ENCODE results near the gene PELI1.

GRCh38 chr2:64142741-64143168 lies 1.5 kb downstream of the PELI1 start:
- no peak for TF ChIP-seq CTCF (conservative IDR thresholded peaks at IDR 0.05 in 1 of 2, IDR thresholded peaks at IDR 0.05 in 1 of 2; ENCODE audit: extremely low read depth in 1 of 2, insufficient read depth in 1 of 2, low read depth in 1 of 2, low read length in 2 of 2)
- TF ChIP-seq EZH2 (IDR thresholded peaks at IDR 0.05; ENCODE audit: borderline replicate concordance, low read length): no peak

Measured in mammary epithelial cell (primary cell).